NCI-H1048 (cell line): ENCODE data around the gene THEMIS.
A peak's percentile ranks its signal among the peaks of the same experiment; 100 is the strongest.
"Not testable (repeated sequence)": the region's sequence is repeated elsewhere in the genome, so short reads cannot be mapped to it uniquely, and the experiment has no call there.

Experiments used
- DNase-seq: peaks from one replicate; lab custom pipeline; 2025; lab: John Stamatoyannopoulos, UW

Gene THEMIS

GRCh38 chr6:127794405-127794804 lies 106.5 kb downstream of the THEMIS start:
- no peak for DNase-seq

- DNase-seq: no peak
These were observed 107.5 kb downstream of the THEMIS start for GRCh38 chr6:127793396-127793795.

DNA sequence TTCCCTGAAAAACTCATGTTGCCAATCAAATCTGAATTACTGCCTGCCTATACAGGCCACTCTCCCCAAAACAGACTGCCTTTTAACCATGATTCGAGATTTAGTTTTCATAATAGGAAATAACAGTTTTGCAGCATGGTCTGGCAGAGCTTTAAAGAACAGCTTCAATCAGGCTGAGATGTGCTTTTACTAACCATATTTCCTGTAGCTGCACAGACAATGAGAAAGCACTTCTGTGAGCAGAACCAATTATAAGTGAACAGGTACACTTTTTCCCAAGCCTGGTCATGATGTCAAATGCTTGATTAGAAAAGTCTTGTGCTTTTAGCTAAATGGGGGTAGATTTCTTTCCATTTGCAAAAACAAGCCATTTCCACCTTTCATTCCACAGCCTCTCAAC lies 108.2 kb downstream of the THEMIS start:
- DNase-seq: no peak

DNA sequence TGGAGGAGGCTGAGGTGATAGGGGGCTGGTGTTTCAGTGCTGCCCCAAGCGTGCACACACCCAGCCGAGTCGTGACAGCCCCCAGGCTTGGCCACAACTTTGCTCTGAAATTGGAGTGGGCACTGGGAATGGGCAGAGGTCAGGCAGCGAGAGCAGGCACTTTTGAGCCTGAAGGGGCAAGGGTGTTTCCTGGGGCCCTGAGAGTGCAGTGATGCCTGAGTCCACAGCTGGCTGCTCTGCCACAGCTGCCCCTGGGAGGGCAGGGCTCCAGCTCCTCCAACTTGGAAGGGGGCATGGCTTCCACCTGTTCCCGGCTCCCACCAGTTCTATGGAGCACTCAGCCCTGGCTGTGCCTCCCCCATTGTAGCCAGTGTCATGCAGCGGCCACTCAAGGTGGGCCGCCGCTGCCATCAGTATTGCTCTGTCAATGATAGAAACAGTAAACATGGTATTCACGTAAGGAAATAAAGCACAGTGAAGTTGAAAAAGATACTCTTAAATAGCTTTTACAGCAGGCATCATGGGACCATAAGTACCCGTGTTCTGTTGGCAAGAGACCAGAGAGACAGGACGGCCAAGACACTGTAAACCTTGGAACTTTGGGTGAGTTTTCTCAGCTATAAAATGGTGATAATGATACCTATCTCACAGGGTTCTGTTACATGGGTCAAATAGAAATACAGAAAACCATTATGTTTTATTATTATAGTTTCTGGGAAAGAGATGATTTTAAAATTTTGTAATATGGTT lies 108.9 kb downstream of the THEMIS start:
- no peak for DNase-seq

- DNase-seq: no peak
These were observed 110.3 kb downstream of the THEMIS start for GRCh38 chr6:127790571-127790970.

DNA sequence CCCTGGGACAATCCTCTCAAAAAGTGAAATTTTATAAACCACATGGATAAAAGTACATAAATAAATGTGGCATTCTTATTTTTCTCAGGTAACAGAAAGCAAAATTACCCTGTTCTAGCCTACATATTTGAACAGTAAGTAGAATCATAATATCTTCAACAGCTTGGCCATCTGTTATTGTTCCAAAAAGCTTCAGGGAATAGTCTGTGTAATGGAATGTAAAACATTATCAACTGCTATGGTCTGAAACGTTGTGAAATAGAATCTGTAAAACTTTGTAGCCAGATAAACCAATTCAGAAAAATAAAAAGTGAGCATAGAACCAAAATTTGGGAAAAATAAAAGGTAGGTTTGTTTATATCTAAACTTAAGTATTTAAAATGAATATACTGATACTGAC lies 114.7 kb downstream of the THEMIS start:
- no peak for DNase-seq

DNA sequence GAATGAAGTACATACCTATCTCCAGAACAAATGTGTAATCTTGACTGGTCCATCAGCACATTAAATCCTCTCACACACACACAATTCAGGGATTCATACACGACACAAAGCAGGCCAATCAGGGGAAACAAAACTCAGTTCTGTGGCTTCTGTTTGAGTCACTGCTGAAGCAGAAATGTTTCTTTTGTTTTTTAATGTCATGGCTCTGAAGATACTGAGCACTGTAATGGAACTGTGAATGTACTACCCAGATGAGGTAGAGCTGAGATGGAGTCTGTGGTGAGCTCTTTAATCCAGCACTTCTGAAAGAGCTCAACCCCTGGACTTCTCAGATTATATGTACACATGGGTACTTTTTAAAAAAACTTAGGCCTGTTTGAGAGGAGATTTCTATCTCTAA lies 116.4 kb downstream of the THEMIS start:
- no peak for DNase-seq

DNA sequence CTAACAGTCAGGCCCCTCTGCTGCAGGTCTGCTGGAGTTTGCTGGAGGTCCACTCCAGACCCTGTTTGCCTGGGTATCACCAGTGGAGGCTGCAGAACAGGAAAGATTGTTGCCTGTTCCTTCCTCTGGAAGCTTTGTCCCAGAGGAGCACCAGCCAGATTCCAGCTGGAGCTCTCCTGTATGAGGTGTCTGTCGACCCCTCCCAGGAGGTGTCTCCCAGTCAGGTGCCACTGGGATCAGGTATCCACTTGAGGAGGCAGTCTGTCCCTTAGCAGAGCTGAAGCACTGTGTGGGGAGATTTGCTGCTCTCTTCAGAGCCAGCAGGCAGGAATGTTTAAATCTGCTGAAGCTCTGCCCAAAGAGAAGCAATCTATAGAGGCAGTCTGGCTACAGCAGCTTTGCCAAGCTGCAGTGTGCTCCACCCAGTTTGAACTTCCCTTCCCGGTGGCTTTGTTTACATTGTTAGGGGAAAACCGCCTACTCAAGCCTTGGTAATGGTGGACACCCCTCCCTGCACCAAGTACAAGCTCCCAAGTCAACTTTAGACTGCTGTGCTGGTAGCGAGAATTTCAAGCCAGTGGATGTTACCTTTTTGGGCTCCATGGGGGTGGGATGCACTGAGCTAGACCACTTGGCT lies 119.1 kb downstream of the THEMIS start:
- DNase-seq: not testable (repeated sequence)

DNA sequence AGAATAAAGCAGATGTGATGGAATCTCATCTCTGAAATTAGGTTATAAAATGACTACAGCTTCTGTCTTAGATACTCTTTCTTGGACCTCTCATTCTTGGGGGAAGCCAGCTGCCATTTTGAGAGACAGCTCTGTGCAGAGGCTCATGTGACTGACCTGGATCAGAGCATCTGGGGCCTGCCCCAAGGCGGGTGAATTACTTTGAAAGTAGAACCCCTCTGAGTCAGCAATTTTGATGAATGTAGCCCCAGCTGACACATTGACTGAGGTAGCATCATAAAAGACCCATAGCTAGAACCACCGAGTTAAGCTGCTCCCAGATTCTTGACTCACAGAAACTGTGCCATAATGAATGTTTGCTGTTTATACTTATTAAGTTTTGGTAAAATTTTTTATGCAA lies 124.5 kb downstream of the THEMIS start:
- no peak for DNase-seq

GRCh38 chr6:127775371-127775770 lies 125.5 kb downstream of the THEMIS start:
- no peak for DNase-seq

GRCh38 chr6:127768745-127769144 lies 132.1 kb downstream of the THEMIS start:
- DNase-seq: no peak

- DNase-seq: no peak
These were observed 132.6 kb downstream of the THEMIS start for GRCh38 chr6:127768223-127768622.

- DNase-seq: no peak
These were observed 134.9 kb downstream of the THEMIS start for GRCh38 chr6:127765949-127766348.

DNA sequence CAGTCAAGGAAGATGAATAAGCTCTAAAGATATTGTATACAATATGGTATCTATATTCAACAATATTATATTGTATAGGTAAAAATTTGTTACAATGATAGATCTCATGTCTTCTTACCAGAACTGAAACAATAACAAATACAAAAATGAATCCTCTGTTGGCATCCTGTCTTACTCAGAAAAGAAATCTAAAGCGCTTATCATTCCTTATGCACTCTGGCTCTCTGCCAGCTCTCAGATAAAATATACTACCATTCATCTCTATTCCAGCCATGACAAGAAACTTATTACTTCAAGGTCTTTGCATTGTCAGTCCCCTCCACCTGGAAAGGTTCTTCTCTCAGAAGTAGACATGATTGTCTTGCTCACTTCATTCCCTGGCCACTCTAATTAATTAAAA lies 138.6 kb downstream of the THEMIS start:
- no peak for DNase-seq

DNA sequence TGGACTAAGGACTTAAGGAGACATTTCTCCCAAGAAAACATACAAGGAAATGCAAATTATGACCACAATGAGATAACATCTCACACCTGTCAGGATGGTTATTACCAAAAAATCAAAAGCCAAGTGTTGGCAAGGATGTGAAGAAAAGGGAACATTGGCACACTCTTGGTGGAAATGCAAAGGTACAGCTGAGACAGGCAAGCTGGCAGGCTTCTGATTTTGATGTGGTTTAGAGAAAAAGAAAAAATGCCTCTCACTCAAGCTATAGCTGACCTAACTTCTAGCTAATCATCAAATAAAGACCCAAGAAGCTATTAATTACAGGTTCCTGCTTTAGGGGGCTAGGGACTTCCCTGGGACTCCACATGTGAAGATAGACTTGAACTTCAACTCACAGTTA lies 139.8 kb downstream of the THEMIS start:
- no peak for DNase-seq

DNA sequence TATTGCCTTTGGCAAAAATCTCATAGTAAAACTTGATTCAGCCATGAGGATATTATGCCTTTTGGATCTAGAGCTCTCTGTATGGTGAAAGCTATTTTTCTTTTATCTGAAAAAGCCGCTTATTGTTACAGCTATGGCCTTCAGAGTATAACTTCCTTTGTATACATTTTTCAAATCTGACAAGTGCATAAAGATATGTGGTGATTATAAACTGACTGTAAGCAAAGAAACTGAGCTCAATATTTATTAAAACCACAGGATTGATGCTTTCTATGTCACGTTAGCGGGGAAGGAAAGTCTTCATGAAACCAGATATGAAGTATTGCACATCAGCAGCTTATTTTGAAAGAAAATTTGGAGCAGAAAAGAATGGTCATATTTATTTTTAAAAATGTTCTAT lies 151.8 kb downstream of the THEMIS start:
- no peak for DNase-seq

GRCh38 chr6:127748290-127748689 lies 152.6 kb downstream of the THEMIS start:
- DNase-seq: no peak

- DNase-seq: no peak
These were observed 162.4 kb downstream of the THEMIS start for GRCh38 chr6:127738423-127738822.

- no peak for DNase-seq
These were observed 163.1 kb downstream of the THEMIS start for GRCh38 chr6:127737768-127738167.

GRCh38 chr6:127737009-127737486 lies 163.8 kb downstream of the THEMIS start:
- DNase-seq: peak; percentile 73

DNA sequence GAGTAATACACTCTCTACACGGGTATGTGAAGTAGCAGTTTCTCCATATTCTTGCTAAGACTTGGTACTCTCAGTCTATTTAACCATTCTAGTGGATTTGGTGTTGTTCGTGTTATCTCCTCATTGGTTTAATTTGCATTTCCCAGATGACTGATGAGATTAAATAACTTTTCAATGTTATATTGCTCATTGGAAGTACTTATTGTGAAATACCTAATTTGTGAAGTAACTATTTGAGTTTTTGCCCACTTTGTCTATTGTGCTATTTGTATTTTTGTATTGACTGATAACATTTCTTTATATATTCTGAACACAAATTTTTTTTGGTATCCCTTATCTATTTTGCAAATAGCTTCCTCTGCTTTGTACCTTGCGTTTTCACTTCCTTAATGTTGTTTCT lies 167.9 kb downstream of the THEMIS start:
- no peak for DNase-seq

DNA sequence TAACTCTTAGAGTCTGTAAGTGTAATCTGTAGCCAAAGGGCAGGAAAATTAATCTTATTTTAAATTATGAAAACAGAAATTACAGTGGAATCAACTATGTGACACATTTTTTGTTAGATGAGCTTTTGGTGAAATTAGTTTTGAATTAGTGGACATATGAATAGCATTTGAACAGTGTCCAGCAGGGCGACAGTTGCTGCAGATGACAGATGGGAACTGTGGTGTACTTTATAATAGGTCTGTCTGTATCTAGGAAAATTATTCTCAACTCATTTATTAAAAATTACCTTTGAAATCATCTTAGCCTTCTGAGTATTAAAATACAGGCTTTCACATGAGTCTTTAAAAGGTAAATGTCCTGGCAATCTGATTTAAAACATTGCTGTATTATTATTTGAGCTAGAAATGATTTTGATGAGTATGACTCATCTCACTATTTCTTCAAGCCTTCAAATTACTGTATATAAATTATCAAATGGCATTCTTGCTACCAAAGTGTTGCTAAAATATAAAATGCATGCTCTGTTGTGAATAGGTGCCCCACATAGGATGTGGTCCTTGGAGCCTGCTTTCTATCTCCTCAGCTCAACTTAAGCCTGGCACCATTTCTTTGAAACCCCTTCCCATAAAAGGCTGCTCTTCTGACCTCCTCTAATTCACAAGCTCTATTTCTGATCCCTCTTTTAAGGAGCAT lies 173.5 kb downstream of the THEMIS start:
- no peak for DNase-seq

GRCh38 chr6:127725821-127726220 lies 175.0 kb downstream of the THEMIS start:
- no peak for DNase-seq
